ENCODE data around the gene LPO. TPM values are rescaled to one million over a fixed set of nuclear protein-coding genes. Genes with fewer than 3 reads are reported as not detected.

The LPO gene
- total and polyA plus RNA-seq, 7 donors = 0.01 TPM; not detected in 6

- no peak overlapping the region for H3K27ac ChIP-seq
- WGBS, 3 donors = 78 to 85% (median 83%) methylated on average over 8 of the region's 8 CpGs
- H3K4me1 ChIP-seq = no peaks in the 10 kb centered on the region
- H3K4me3 ChIP-seq = no peak overlapping the region
- DNase-seq = no peak
- H3K9me3 ChIP-seq = no peaks in the 10 kb centered on the region
- no peak for ATAC-seq
- intact Hi-C loops (cut with DNase I) = loop anchor here in 1 of 2 donors (10.0 kb wide), 1 partner anchor 109 kb away; the partner anchor contains the start of gene RNF43
- H3K27me3 ChIP-seq (ENCODE audit: insufficient read depth in 3 of 3, low read length in 2 of 3) = no peaks in the 10 kb centered on the region
- TF ChIP-seq CTCF (IDR thresholded peaks at IDR 0.05) = no peak
- no peaks in the 10 kb centered on the region for H3K36me3 ChIP-seq (ENCODE audit: insufficient read depth in 1 of 2, low read depth in 1 of 2)
Measured at GRCh38 chr17:58305626-58306025, 67.2 kb downstream of the LPO start.

DNA sequence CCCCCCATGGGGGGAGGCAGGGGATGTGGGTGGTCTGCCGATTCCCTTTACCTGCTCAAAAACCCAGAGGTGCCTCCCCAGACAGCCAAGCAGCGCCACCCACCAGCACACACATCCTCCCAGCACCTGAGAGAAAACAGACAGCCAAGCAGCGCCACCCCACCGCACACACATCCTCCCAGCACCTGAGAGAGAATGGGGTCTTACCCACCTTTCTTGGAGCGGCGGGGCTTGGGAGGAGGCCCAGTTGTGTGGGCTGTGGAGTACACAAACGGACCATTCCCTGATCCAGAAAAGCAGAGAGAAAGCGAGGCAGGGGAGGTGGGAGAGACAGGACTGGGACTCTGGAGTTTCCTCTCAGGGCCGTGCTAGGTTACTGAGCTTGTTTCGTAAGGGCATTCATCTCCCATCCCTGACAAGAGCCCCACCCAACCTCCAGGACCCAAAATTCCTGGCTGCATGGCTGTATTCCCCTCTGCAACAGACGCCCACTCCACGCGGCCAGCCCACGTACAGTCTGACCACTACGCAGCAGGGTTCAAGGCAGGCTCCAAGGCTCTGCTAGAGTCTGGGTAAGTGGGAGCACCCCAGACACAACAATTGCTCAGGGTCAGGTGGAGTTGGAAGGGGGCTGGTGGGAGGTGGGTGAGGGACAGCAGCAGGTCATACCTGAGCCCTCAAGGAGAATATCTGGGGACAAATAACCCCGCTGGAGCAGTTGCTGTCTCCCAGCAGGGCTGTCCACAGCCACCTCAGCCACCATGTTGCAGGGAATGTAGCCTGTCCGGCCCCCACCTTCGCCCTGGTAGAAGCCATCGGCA, 68.0 kb downstream of the LPO start:
- H3K27ac ChIP-seq = no peak overlapping the region
- no peaks in the 10 kb centered on the region for H3K27me3 ChIP-seq (ENCODE audit: insufficient read depth in 3 of 3, low read length in 2 of 3)
- no peak for DNase-seq
- WGBS, 3 donors = 87 to 95% (median 92%) methylated on average over 19 of the region's 19 CpGs
- no peaks in the 10 kb centered on the region for H3K9me3 ChIP-seq
- H3K4me1 ChIP-seq = no peaks in the 10 kb centered on the region
- no peaks in the 10 kb centered on the region for H3K36me3 ChIP-seq (ENCODE audit: insufficient read depth in 1 of 2, low read depth in 1 of 2)
- H3K4me3 ChIP-seq = no peak overlapping the region
- no peak for TF ChIP-seq CTCF (IDR thresholded peaks at IDR 0.05)
- intact Hi-C loops (cut with DNase I) = loop anchor here in 1 of 2 donors (10.0 kb wide), 1 partner anchor 108 kb away; the partner anchor contains the start of gene RNF43
- ATAC-seq = no peak

GRCh38 chr17:58307468-58308172, 69.2 kb downstream of the LPO start:
- 83 to 85% (median 84%) methylated on average over 18 to 20 of the region's 20 CpGs for WGBS, 3 donors
- no peaks in the 10 kb centered on the region for H3K36me3 ChIP-seq (ENCODE audit: insufficient read depth in 1 of 2, low read depth in 1 of 2)
- TF ChIP-seq CTCF (IDR thresholded peaks at IDR 0.05) = no peak
- H3K27ac ChIP-seq = no peak overlapping the region
- no peaks in the 10 kb centered on the region for H3K4me1 ChIP-seq
- ATAC-seq (no peak), DNase-seq (no peak)
- intact Hi-C loops (cut with DNase I) = loop anchor here in 1 of 2 donors (10.0 kb wide), 1 partner anchor 107 kb away; the partner anchor contains the start of gene RNF43
- no peaks in the 10 kb centered on the region for H3K27me3 ChIP-seq (ENCODE audit: insufficient read depth in 3 of 3, low read length in 2 of 3)
- H3K4me3 ChIP-seq = no peak overlapping the region
- H3K9me3 ChIP-seq = no peaks in the 10 kb centered on the region

- H3K4me3 ChIP-seq = no peak overlapping the region
- WGBS, 3 donors = 71 to 75% (median 72%) methylated on average over 26 to 32 of the region's 32 CpGs
- intact Hi-C loops (cut with DNase I) = loop anchor here in 1 of 2 donors (10.0 kb wide), 1 partner anchor 106 kb away; the partner anchor contains the start of gene RNF43
- DNase-seq (no peak), ATAC-seq (no peak)
- H3K4me1 ChIP-seq = no peaks in the 10 kb centered on the region
- H3K36me3 ChIP-seq (ENCODE audit: insufficient read depth in 1 of 2, low read depth in 1 of 2) = no peaks in the 10 kb centered on the region
- H3K27ac ChIP-seq = no peak overlapping the region
- TF ChIP-seq CTCF (IDR thresholded peaks at IDR 0.05) = no peak
- no peaks in the 10 kb centered on the region for H3K27me3 ChIP-seq (ENCODE audit: insufficient read depth in 3 of 3, low read length in 2 of 3)
- H3K9me3 ChIP-seq = no peaks in the 10 kb centered on the region
Measured at GRCh38 chr17:58308173-58308984, 70.0 kb downstream of the LPO start.

Measured in psoas muscle (tissue), 8 donors.